ENCODE data around the gene PSMD13. TPM values are rescaled to one million over a fixed set of nuclear protein-coding genes. Genes with fewer than 3 reads are reported as not detected.

The PSMD13 gene
- total RNA-seq, 4 donors from 2014 or later = 69.6 to 124 (median 78.2) TPM

DNA sequence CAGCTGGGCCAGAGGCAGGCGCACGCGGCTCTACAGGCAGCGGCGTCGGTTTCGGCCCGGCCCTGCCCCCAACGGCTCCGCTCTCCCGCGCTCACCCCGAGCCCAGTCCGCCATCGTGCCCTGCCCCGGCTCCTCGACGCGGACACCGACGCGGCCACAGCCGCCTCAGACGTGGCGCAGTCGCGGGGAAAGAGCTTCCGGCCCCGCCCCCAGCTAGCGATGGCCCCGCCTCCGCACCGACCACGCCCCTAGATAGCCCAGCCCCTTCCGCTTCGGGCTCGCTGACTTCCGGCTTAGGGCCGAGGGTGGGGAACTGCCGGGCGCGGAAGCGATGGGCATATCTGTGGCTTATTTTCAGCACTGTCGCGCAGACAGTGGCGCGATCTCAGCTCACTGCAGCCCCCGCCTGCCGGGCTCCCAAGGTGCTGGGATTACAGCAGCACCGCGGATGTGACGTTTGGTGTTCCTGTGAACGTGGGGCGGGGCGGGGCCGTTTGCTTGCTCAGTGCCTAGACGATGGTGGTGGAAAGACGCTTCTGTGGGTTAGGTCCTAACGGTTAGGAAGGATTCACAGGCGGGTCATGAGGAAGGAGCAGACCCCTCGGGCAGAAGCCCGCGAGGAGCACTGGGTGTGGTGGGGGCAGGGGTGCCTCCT, 29.4 kb upstream of the PSMD13 start, which contains the start of the genes BET1L and RIC8A:
BET1L (minus strand) TSS at position 192 of the 655 bp plus-strand sequence; CDS start at position 114, 78 bp downstream.
RIC8A (plus strand) TSS at position 501 of the 655 bp plus-strand sequence. CDS start 1,147 bp downstream, outside the sequence.
- ATAC-seq (ENCODE audit: low FRiP score) (peak; percentile 91), DNase-seq (ENCODE audit: low spot score) (peak; percentile 81)
- TF ChIP-seq, protein P1, sequence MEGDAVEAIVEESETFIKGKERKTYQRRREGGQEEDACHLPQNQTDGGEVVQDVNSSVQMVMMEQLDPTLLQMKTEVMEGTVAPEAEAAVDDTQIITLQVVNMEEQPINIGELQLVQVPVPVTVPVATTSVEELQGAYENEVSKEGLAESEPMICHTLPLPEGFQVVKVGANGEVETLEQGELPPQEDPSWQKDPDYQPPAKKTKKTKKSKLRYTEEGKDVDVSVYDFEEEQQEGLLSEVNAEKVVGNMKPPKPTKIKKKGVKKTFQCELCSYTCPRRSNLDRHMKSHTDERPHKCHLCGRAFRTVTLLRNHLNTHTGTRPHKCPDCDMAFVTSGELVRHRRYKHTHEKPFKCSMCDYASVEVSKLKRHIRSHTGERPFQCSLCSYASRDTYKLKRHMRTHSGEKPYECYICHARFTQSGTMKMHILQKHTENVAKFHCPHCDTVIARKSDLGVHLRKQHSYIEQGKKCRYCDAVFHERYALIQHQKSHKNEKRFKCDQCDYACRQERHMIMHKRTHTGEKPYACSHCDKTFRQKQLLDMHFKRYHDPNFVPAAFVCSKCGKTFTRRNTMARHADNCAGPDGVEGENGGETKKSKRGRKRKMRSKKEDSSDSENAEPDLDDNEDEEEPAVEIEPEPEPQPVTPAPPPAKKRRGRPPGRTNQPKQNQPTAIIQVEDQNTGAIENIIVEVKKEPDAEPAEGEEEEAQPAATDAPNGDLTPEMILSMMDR (IDR thresholded peaks at IDR 0.05) = no peak

DNA sequence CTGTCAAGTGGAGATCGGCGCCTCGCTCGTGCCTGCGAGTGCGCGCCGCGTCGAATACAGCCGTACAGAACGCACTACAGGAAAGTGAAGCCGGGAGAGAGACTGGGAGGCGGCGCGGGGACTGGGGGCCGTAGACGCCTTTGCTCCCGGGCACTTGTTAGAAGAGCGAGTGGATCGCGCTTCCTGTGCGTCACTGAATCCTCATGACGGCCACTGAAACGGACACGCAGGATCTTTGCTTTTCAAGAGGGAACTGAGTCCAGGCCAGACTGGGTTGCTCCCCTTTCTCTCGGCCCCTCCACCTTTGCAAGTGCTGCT, 29.0 kb upstream of the PSMD13 start:
- TF ChIP-seq, protein P1 (IDR thresholded peaks at IDR 0.05) = no peak
- no peak for DNase-seq (ENCODE audit: low spot score)
- no peak for ATAC-seq (ENCODE audit: low FRiP score)

DNA sequence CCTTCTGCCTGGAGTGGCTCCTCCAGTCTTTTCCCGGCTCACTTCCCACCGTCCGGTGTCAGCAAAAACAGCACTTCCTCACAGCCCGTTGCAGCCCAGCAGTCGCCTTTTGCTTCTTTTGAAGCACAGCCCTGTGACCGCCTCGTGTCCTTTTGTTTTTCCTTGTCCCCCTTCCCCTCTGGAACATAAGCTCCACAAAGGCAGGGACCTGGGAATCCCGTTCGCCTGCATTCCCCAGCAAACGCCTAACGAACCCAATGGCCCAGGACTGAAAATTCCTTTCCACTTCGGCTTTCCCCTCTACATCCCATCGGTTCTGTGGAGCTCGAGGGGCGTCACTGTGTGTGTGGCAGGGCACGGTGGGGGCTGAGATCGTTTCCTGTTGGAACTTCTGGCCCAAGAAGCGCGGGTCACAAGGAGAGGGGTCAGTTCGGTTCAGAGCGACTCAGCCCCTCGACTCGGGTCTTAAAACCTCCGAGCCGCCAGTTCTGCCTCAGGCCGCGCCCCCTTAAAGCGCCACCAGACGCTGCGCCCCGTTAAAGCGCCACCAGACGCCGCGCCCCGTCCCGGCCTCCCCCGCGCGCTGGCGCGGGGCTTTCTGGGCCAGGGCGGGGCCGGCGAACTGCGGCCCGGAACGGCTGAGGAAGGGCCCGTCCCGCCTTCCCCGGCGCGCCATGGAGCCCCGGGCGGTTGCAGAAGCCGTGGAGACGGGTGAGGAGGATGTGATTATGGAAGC, 28.4 kb upstream of the PSMD13 start:
- no peak for DNase-seq (ENCODE audit: low spot score)
- TF ChIP-seq, protein P1 (IDR thresholded peaks at IDR 0.05) = no peak
- peak; percentile 50 for ATAC-seq (ENCODE audit: low FRiP score)

DNA sequence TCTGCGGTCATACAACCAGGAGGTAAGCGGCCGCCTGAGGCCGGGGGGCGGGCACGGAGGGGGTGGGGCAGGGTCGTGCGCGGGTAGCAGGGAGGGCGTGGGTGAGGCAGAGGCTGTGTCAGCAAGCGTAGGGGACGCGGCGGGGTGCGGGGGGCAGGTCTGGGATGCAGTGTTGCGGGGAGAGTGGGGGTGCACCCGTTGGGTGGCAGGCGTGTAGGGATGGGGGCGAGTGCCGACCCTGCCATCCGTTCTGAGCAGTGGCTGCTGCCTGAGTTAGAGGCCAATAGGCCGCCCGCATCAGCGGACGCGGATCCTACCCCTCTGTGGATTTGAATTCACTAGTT, 27.9 kb upstream of the PSMD13 start:
- TF ChIP-seq, protein P1 (IDR thresholded peaks at IDR 0.05) = no peak
- DNase-seq (ENCODE audit: low spot score) (no peak), ATAC-seq (ENCODE audit: low FRiP score) (no peak)

DNA sequence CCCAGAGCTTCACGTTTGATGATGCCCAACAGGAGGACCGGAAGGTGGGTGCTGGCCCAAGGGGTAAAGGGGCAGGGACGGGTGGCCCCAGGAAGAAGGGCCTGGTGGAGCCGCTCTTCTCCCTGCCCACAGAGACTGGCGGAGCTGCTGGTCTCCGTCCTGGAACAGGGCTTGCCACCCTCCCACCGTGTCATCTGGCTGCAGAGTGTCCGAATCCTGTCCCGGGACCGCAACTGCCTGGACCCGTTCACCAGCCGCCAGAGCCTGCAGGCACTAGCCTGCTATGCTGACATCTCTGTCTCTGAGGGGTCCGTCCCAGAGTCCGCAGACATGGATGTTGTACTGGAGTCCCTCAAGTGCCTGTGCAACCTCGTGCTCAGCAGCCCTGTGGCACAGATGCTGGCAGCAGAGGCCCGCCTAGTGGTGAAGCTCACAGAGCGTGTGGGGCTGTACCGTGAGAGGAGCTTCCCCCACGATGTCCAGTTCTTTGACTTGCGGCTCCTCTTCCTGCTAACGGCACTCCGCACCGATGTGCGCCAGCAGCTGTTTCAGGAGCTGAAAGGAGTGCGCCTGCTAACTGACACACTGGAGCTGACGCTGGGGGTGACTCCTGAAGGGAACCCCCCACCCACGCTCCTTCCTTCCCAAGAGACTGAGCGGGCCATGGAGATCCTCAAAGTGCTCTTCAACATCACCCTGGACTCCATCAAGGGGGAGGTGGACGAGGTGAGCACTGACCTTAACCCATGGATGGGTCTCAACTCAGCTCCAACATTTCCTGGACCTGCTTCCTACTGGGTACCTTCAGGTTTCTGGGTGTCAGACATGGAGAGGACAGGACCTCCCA, 27.3 kb upstream of the PSMD13 start:
- TF ChIP-seq, protein P1 (IDR thresholded peaks at IDR 0.05) = no peak
- ATAC-seq (ENCODE audit: low FRiP score) = no peak
- no peak for DNase-seq (ENCODE audit: low spot score)

DNA sequence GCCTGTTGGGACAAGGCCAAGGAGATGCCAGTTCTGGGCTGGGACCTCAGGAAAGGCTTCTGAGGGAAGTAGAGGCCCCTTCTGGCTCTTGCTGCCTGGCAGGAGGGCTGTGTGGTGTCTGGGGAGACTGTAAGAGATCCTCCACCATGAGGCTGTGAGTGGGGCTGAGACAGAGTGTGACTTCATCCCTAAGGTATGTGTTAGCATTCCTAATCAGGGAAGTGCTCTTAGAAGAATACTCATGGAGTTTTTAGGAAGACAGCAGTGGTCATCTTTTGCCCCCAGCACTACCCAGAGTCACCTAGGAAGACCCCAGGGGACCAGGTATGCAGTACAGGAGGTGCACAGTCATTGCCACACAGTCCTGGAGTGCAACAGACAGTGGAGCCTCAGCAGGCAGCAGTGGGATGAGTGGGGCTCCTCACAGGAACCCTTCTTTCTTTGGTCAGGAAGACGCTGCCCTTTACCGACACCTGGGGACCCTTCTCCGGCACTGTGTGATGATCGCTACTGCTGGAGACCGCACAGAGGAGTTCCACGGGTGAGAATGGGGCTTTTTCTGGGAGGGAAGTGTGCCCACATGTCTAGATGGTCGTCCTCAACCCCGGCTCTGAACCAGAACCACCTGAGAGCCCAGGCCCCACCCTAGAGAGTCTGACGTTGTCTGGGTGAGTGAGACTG, 26.5 kb upstream of the PSMD13 start:
- ATAC-seq (ENCODE audit: low FRiP score) (no peak), DNase-seq (ENCODE audit: low spot score) (no peak)
- TF ChIP-seq, protein P1 (IDR thresholded peaks at IDR 0.05) = no peak

All from omental fat pad (tissue), 4 donors.